ENCODE measurements around the gene PTPRK.

DNA sequence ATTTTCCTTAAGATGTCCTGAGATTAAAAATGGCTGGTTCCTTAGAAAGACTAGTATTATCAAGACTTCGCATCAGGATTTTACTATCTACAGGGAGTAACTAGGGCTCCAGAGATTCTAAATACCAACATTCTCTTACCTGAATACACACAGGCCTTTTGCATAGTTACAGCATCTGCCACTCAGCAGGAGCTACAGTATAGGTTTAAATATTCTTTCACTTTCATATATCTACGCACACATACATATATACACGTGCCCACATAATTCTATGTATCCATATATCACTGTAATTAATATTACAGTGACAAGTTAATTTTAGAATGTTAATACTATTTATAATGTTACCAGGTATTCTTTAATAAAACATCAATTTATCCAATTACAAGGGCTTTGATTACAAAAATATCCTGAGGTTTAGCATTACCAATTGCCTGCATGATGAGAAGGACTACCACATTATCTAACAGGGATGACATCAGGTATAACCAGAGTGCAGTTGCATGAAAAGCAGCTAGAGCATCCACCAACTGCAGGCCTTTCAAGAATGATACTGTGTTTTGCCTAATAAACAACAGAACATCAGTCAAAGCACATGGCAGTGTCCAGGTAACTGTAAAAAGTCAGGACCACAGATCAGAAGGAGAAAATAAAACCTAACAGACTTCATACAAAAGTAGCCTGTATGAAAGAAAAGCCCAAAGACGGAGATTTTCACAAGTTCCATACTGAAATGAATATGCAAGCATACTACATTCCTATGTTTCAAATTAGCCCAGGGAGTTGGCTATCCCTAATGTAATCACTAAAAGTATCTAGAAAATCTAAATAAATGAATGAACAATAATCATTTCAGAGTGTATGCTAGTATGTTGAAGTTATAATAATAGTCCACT lies 268.7 kb downstream of the PTPRK start:
- TF ChIP-seq, protein P1, sequence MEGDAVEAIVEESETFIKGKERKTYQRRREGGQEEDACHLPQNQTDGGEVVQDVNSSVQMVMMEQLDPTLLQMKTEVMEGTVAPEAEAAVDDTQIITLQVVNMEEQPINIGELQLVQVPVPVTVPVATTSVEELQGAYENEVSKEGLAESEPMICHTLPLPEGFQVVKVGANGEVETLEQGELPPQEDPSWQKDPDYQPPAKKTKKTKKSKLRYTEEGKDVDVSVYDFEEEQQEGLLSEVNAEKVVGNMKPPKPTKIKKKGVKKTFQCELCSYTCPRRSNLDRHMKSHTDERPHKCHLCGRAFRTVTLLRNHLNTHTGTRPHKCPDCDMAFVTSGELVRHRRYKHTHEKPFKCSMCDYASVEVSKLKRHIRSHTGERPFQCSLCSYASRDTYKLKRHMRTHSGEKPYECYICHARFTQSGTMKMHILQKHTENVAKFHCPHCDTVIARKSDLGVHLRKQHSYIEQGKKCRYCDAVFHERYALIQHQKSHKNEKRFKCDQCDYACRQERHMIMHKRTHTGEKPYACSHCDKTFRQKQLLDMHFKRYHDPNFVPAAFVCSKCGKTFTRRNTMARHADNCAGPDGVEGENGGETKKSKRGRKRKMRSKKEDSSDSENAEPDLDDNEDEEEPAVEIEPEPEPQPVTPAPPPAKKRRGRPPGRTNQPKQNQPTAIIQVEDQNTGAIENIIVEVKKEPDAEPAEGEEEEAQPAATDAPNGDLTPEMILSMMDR (conservative IDR thresholded peaks at IDR 0.05; ENCODE audit: low read depth, low read length), result no peak
- TF ChIP-seq EZH2phosphoT487 (IDR thresholded peaks at IDR 0.05; ENCODE audit: borderline replicate concordance, low read length) (no peak), EZH2 (IDR thresholded peaks at IDR 0.05; ENCODE audit: low read length, unreplicated experiment) (no peak)

Measured in PC-3 (cell line).